ENCODE results near the gene SNN.

Gene SNN

DNA sequence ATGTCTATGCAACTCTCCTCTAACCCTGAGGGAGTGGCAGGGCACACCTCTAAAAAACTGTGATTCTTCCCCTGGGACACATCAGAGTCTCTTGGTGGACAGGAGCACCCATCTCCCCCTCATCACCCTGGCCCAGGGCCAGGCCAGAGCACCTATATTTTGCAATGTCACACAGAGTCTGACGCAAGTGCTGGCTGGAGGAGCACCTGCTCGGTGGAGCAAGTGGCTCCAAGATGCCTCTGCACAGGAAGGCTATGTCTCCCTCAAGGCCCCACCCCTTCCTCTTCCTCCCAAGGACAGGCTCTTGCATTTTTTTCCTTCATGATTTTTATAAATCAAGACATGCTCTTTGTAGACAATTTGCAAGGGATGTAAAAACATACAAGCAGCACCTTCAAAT, 13.3 kb downstream of the SNN start:
- no peak for DNase-seq

DNA sequence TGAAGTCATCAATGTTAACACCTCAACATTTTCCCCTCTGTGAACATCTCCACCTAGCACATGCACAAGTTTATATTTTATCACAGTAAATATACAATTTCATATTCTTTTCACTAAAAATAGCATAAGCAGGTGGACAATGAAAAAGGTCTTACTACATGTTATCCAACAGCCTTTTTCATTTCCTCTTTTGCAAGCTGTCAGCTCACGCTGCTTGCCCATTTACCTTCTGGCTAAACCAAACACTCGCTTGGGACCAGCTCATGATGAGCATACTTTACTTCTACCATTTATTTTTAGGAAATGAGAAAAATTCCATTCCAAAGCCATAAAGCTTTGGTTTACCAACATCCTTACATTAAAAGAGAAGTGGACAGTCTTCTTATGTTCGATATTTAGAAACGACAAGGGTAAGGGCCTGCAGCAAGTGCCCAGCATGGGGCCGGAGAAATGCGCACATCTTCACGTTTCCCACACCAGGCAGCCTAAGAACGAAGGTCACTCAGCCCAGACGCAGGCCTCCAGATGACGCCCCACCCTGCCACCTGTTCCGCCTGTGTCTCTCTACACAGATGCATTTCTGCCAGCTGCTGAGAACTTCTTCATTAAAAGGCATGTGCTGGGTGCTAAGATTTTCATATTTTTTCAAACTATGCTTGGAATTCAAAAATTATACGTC, 13.9 kb downstream of the SNN start:
- DNase-seq: peak; percentile 43

DNA sequence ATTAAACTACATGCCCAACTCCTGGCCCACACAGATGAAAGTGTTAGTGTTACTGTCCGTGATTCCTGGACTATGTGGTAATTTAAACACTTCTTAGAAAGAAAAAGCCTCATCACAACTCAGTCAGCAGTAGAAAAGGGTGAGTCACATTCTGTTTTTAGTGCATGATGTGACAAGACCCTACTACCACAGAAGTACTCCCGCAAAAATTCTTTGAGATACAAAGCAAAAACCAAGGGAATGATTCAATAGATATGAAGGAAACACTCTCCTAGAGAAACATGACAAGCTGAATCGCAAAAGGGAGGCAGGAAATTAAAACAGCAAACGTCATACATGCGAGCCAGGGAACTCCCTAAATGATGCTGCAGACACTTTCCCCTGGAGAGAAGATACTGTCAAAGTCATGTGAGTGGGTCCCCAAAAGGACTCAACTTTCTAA, 14.4 kb downstream of the SNN start:
- DNase-seq: no peak

- no peak for DNase-seq
These were observed 14.9 kb downstream of the SNN start for GRCh38 chr16:11683145-11683544.

GRCh38 chr16:11684231-11685025, 16.2 kb downstream of the SNN start:
- DNase-seq: no peak

DNA sequence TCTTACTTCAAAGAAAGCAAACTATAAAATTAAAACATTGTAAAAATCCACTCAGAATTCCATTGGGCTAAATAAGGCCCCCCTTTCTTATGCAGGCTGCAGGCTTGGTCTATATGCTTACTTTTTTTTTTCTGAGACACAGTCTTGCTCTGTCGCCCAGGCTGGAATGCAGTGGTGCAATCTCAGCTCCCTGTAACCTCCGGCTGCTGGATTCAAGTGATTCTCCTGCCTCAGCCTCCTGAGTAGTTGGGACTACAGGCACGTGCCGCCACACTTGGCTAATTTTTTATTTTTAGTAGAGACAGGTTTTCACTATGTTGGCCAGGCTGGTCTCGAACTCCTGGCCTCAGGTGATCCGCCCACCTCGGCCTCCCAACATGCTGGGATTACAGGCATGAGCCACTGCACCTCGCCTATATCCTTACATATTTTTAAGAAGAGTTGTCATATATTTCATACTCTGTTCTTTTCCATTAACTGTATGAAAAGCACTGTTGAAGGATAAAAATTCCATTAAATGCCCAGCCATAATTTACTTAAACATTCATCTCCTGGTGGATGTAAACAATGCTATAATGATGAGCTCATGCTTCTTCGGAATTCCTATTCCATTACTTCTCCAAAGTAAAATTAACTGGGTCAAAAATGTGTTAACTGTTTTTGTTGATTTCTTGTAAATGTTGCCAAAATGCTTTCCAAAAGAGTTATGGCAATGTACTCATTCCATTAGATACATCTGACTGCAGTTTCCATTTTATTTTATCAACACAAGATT, 17.8 kb downstream of the SNN start:
- no peak for DNase-seq

DNA sequence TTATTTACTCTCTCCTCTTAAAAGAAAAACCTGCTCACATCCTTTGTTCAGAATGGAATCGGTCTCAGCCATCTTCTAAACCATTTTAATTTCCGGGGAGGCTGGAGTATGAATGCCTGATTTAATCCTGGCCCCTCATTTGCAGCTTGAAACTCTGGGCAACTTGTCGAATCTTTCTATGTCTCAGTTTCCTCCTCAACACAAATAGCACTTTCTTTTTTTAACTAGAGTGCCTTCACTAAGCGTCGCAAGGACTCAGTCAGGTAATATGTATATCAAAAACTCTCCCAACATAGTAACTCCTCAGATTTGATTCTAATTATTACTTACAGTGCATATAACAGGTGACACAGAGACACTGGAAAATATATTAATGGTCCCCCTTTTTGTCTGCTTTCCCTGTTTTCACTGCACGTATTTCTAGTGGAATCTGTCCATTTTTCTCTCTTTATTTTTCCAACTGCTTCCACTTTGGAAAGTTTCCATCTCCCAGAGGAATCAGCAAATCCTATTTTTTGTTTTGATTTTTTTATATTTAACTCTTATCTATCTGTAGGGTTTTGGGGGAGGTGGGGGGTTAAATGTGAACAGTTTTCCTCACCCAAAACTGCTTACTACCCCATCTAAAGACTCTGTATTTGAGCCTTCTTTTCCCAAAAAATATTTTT, 18.6 kb downstream of the SNN start:
- no peak for DNase-seq

DNA sequence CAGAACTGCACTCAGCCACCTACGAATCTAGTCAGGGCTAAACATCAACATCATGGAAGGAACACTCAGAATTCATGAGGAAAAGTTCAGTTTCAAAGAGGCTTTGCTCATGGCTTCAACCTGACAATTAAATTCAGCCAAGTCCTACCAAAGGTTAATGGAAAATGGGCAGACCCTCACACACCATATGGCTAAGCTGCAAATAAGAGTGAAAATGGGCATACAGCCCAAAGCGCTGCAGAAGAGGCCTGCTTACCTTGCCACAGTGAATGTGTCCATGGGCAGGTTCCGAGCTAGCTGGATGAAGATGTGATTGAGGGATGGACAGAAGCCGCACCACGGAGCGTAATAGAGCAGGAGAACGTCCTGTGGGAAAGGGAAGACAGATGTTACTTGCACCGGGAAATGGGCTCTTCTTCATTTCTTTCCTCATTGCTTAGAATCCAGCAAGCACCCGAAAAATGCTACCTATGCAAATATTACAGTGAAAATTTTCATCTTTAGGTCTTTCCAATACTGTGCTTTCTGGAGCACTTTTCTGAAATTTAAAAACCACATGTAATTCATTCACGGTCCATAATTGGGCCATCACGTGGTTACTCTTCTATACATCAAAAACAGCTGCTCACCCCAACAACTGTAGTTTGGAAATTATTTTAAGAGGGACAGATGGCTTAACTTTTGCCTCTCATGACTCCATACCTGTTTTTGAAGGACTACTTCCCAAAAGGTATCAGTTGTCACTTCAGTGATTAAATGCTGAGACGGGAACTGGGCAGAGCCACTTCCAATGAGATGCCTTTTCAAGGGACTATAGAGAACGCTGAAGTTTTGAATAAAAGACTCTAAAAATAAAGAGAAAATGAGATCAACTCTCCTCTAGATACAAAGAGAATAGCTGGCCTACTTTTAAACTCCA, 19.6 kb downstream of the SNN start:
- no peak for DNase-seq

DNA sequence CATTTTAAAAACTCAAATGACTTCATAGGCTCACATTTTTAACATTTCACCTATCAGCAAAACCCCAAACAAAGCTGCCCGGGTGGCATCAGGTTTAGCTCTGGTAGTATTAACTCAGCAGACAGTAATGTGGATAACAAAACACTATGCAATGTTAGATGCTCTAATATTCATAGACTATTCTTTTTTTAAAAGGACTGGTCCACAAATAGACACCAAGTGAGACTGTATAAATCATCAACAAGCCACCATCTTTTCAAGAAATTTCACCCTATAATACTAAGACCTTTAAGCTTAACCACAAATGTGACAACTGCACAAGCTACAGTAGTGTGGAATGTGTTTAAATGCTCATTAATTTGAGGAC, 20.2 kb downstream of the SNN start:
- no peak for DNase-seq

DNA sequence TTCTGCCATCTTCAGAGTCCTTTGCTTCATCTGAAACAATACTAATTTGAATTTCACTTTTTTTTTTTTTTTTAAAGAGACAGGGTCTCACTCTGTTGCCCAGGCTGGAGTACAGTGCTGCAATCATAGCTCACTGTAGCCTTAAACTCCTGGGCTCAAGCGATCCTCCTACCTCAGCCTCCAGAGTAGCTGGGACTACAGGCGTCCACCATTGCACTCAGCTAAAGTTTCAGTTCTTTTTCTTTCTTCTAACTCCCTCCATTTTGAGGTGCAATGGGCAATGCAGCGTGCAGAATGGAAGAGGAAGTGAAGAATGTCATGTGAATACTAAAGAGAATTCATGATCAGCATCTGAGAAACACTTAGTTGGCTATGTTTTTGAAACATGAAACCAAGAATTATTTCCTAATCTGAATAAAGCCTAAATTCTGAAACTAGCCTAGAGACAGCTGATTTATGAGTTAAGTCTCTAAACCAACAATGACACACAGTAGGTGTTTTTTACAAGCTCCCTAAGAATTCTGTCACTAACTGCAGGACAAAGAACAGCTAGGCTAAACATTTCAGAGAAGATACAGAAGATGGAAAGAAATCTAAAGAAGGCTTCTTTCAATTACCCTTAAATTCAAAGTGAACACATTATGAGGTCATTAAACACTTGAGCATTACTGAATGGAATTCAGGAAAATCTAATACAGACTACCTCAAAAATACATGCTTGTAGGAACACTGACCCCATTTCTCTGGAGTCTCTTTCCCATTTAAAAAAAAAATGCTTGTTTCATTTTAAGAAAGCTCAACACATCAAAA, 21.0 kb downstream of the SNN start:
- no peak for DNase-seq

DNA sequence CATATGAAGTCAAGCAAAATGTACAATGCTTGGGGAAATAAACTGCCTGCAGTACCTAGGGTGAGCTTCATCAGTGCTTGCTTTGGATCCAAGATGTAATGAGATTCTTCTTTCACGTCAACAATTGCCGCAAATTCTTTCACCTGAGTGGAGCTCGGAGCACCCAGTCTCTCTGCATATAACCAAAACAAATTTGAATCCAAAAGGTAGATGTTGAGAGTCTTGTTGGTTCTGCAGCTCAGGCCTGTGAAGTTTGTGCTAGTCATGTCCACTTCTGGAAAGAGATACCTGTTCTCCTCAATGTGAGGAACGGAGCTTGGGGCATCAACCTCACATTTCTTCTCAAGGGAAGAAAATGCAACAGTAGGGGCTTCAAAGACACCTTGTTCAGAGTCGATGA, 23.0 kb downstream of the SNN start:
- no peak for DNase-seq

GRCh38 chr16:11691771-11692170, 23.5 kb downstream of the SNN start:
- DNase-seq: no peak

- no peak for DNase-seq
These were observed 23.9 kb downstream of the SNN start for GRCh38 chr16:11692171-11692570.

DNA sequence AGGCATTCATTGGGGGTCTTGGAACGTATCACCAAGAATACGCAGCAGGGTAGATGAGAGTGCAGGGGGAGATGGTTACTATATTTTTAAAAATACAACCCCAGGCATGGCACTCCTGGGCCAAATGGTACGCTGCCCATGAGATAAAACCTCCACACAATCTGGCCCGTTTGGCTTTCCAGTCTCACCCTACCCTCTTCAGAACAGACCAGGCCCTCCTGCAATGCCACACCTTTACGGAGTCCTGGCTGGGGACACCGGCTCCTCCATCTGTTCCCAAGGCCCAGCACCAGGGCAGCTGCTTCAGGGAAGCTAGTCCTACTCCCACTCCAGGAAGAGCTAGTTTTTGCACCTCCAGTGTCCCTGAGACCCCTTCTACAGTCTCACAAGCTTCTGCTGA, 24.4 kb downstream of the SNN start:
- DNase-seq: no peak

GRCh38 chr16:11696266-11697012, 28.2 kb downstream of the SNN start:
- no peak for DNase-seq

GRCh38 chr16:11697319-11697718, 29.1 kb downstream of the SNN start:
- no peak for DNase-seq

DNA sequence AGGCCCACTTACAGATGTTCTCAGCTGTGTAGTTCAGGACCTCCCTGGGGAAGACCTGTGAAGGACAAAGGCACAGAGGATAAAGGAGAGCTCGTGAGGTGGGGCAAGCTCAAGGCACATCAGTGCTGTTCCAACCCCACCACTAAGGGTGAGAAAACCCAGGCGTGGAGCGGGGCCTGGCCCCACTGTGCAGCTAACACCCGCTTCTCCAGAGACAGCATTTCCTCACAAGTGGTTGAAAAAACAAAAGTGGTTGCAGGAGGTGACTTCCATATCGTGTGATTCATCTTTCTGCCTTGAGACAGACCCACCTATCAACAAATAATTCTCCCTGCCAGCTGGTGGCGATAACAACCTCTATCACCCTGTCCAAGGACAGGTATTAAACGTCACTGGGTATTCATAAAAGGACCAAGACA, 30.0 kb downstream of the SNN start:
- DNase-seq: no peak

- DNase-seq: no peak
These were observed 31.1 kb downstream of the SNN start for GRCh38 chr16:11699234-11699894.

GRCh38 chr16:11700264-11701029, 32.2 kb downstream of the SNN start:
- DNase-seq: no peak

Measured in eye (tissue), 1 donor.